GM10248 (cell line): Measurements from ENCODE around the gene TBC1D8B.

Experiments
- CTCF ChIA-PET: fragments of 300-600 bp; sonication (Branson Sonifier 250); formaldehyde crosslinking; extraction: SDS; loops from one replicate; lab custom pipeline; 2021; ENCODE audit warnings: antibody characterized with exemption; lab: Yijun Ruan, JAX
- POLR2A ChIA-PET: fragments of 350-650 bp; sonication (Branson Sonifier 250); formaldehyde crosslinking; extraction: SDS; loops from one replicate; lab custom pipeline; 2020; ENCODE audit warnings: antibody characterized with exemption; lab: Yijun Ruan, JAX
- DNase-seq: peaks from one replicate; pipeline ENCODE4 v3.0.0; 2012; ENCODE audit errors: extremely low spot score
- TF ChIP-seq, protein P1 (sequence below): IDR thresholded peaks from 2 replicates; pipeline ENCODE4 v1.5.1; 2012; ENCODE audit warnings: mild to moderate bottlenecking, low read depth; ENCODE audit errors: extremely low read depth, missing control alignments, control extremely low read depth

Gene TBC1D8B

DNA sequence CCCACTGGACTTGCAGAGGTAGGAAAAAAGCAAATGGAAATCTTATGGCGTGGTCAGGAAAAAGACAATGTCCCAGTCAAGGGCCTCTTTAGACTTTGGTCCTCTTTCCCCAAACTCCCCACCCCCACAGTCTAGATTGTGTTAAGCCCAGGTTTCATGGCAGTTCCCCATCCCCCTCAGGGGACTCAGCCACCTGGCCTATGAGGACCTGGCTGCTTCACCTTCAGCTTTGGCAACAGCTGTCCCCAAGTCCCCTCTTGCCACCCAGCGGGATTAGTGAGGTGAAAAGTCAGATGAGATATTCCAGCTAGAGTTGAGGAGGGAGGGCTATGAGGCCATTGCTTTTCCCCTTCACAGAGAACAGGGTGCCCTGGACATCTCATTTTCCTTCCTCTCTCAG lies 100.2 kb downstream of the TBC1D8B start:
- TF ChIP-seq, protein P1, sequence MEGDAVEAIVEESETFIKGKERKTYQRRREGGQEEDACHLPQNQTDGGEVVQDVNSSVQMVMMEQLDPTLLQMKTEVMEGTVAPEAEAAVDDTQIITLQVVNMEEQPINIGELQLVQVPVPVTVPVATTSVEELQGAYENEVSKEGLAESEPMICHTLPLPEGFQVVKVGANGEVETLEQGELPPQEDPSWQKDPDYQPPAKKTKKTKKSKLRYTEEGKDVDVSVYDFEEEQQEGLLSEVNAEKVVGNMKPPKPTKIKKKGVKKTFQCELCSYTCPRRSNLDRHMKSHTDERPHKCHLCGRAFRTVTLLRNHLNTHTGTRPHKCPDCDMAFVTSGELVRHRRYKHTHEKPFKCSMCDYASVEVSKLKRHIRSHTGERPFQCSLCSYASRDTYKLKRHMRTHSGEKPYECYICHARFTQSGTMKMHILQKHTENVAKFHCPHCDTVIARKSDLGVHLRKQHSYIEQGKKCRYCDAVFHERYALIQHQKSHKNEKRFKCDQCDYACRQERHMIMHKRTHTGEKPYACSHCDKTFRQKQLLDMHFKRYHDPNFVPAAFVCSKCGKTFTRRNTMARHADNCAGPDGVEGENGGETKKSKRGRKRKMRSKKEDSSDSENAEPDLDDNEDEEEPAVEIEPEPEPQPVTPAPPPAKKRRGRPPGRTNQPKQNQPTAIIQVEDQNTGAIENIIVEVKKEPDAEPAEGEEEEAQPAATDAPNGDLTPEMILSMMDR: no peak
- ChIA-PET CTCF (interaction anchor here (1.5 to 2.5 kb wide), 2 partner anchors 8 to 874 kb away, joined by 4 to 9 read pairs; partner anchors contain the start of gene NCBP2L), POLR2A (no interaction called here)
- no peak for DNase-seq

DNA sequence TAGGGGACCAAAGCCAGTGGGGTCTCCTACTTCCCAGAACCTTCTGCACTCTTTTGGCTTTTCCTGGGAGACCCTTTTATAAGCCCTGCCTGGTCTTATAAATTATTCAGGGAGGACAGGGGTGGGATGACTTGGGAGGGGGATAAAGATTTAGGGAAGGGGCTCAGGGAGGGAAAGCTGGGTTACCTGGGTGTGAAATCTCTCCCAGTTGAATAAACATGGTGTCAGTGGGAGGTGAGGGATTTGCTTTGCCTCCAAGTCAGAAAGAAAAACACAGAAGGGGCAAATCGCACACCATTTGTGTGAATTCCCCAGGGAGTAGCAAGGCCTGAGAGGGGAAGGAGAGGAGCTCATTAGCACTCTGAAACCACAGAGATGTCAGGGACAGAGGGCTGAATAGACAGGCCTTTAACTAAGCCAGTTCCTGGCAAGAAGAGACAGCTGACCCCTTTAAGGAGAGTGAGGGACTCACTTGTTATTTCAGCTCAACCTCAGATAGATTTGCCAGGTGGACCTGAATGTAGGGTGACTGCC lies 100.9 kb downstream of the TBC1D8B start, which contains the start of gene RIPPLY1:
Gene RIPPLY1 (minus strand): TSS at position 51 of the 534 bp plus-strand sequence. CDS start 54 bp downstream, outside the sequence.
- ChIA-PET CTCF (interaction anchor here (1.5 to 2.5 kb wide), 2 partner anchors 9 to 874 kb away, joined by 4 to 9 read pairs; partner anchors contain the start of gene NCBP2L), POLR2A (no interaction called here)
- DNase-seq: no peak
- TF ChIP-seq, protein P1: no peak

DNA sequence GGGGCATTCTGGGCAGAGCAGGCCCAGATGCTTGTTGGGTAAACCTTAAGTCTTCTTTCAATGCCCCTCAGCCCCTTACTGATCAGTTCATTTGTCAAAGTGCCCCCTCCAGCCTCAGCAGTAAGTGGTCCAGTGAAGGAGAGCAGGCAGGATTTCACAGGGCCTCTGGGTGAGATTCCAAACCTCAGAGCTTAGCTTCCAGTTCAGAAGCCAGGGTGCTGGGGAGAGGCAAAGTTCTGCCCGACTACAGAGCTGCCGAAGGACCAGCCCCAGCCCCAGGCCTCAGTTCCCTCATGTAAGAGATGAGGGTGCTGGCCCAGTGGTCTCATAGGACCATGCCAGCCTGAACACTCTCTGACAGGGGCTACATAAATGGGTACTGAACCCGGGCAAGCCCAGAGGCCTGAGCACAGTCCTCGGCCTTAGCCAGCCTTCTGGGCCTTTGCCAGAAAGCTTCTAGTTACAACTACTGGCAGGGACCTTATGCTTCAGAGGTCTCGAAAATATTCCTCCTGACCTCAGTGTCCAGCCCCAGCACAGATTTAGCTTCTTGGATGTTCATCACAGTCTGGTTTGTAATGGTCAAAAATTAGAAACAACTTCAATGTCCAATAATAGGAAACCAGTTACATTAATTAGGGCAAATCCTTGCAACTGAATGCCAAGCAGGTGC lies 101.5 kb downstream of the TBC1D8B start:
- DNase-seq: no peak
- ChIA-PET POLR2A (no interaction called here), CTCF (interaction anchor here (2.5 kb wide), 1 partner anchor 10 kb away, joined by 9 read pairs; no protein-coding TSS in a partner anchor)
- TF ChIP-seq, protein P1: no peak

DNA sequence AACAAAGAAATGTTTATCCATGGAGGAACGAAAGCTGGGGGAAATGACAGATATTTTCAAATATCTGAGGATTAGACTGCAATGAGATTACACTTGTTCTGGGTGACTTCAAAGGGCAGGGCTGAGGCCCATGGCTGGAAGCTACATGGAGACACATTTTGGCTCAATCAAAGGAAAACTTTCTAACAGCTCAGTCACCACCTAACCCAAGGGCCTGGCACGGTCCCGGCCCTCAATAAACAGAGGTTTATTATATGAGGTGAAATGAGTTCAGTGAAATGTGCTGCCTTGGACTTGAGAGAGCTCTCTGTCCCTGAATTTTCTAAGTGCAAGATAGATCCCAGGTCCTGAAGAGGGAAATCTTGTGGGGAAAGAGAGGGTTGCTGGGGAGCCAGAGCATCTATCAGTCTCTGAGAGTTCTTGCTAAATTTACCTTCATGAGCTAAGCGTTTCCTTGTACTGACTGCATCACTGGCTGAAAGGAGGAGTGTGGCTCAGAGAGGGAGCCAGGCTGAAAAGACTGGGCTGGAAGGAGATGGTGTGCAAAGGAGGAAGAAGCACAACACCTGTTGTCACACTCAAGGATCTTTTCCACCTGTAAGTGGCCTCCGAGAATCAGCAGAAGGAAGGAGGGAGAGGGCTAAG lies 102.7 kb downstream of the TBC1D8B start:
- no peak for DNase-seq
- TF ChIP-seq, protein P1: no peak
- ChIA-PET CTCF (interaction anchor here (0.9 kb wide), 1 partner anchor 11 kb away, joined by 4 read pairs; no protein-coding TSS in a partner anchor), POLR2A (no interaction called here)

DNA sequence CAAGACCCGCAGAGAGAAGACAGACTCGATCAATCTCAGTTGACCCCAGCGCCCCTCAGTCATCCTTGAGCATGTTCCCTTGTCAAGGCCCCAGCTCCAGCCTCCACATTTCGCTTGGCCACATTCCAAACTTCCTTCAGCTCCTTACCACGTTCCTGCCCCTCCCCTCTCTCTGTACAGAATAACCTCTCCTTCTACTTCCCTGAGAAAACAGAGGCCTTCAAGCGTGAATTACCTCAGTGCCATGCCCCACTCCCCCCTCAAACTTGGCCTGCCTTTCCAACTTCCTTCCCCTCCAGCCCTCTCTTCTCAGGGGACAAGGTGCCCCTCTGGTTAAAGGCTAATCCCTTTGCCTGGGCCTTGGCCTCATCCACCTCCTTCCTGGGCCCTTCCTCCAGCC lies 103.9 kb downstream of the TBC1D8B start:
- CTCF ChIA-PET: no interaction called here
- TF ChIP-seq, protein P1: no peak
- DNase-seq: no peak
- POLR2A ChIA-PET: no interaction called here

DNA sequence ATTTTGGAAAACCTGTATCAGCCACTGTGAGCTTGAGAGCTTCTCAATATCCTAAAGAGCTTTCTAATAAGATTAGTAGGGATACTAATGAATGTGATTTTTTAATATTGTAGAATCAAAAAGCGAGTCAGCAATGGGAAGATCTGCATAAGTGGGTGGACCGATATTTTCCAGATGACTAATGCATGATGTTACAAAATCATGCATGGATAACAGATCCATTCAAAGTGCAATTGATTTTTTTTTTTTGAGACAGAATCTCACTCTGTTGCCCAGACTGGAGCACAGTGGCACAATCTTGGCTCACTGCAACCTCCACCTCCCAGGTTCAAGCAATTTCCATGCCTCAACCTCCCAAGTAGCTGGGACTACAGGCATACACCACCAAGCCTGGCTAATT lies 110.4 kb downstream of the TBC1D8B start:
- DNase-seq: no peak
- ChIA-PET CTCF (no interaction called here), POLR2A (no interaction called here)
- TF ChIP-seq, protein P1: no peak
